Endothelial cell of umbilical vein (primary cell): ENCODE measurements around the gene GPATCH2. TPM values are rescaled to one million over a fixed set of nuclear protein-coding genes. Genes with fewer than 3 reads are reported as not detected.

Experiments
- BruUV-seq: library from RNA; stranded (reverse); fragments of 400-500 nt; replicated peaks from 2 replicates; lab custom pipeline; 2021; lab: Mats Ljungman, UMichigan
- CTCF ChIA-PET: fragments of 300-600, 350-600 bp; sonication (Branson Sonifier 250); formaldehyde crosslinking; loops from one replicate; lab custom pipeline; 2021; ENCODE audit warnings: antibody characterized with exemption, inconsistent platforms; lab: Charles Lee
- POLR2A ChIA-PET: fragments of 300-600, 350-600 bp; sonication (Branson Sonifier 250); formaldehyde crosslinking; loops from one replicate; lab custom pipeline; 2021; ENCODE audit warnings: antibody characterized with exemption, inconsistent platforms; lab: Charles Lee
- DNase-seq: peaks from one replicate; pipeline ENCODE4 v3.0.0-alpha.2; 2011; ENCODE audit warnings: low read depth, low spot score
- FAIRE-seq: peaks from 2 replicates; lab custom pipeline; 2011; peaks lifted over from hg19 to GRCh38; lab: Jason Lieb, UNC
- H2AFZ ChIP-seq: 2 replicates; pipeline ENCODE4 v1.6.0; 2012; ENCODE audit warnings: low read depth, low read length, control low read depth, inconsistent platforms
- H3K27ac ChIP-seq: 2 replicates; pipeline ENCODE4 v1.5.1; 2011; ENCODE audit warnings: low read depth, mild to moderate bottlenecking, control low read depth, low read length, moderate library complexity; ENCODE audit not compliant: insufficient read depth
- H3K27me3 ChIP-seq, 2 experiments: 2 replicates each; pipeline versions ENCODE4 v1.6.0 to v1.6.1; 2011; ENCODE audit warnings: low read length in 2 of 2, mixed read lengths in 1 of 2; ENCODE audit not compliant: control insufficient read depth in 2 of 2, insufficient read depth in 2 of 2
- H3K36me3 ChIP-seq, 2 experiments: 2 replicates in 1 of 2; 3 replicates in 1 of 2; pipeline ENCODE4 v1.5.1; 2011; ENCODE audit warnings: low read length in 2 of 2, mild to moderate bottlenecking in 1 of 2, moderate library complexity in 1 of 2; ENCODE audit not compliant: control insufficient read depth in 2 of 2, insufficient read depth in 2 of 2; ENCODE audit errors: extremely low read depth in 1 of 2
- H3K4me1 ChIP-seq: 3 replicates; pipeline ENCODE4 v1.5.1; 2011; ENCODE audit warnings: mild to moderate bottlenecking, low read length; ENCODE audit not compliant: control insufficient read depth, insufficient read depth; ENCODE audit errors: extremely low read depth
- H3K4me2 ChIP-seq: 2 replicates; pipeline ENCODE4 v1.6.1; 2011; ENCODE audit warnings: low read length, control low read depth, mixed read lengths; ENCODE audit not compliant: insufficient read depth
- H3K4me3 ChIP-seq, 3 experiments: fragments of 200-600 bp in 1 of 3; sonication (generic), shearing (Covaris generic) in 1 of 3; replicated peaks in 1 of 3; 2 replicates each; pipeline ENCODE4 v1.5.1; 2011 to 2016; ENCODE audit warnings: control low read depth in 3 of 3, low read length in 3 of 3, mild to moderate bottlenecking in 2 of 3, inconsistent platforms in 1 of 3, low read depth in 1 of 3, moderate library complexity in 1 of 3; ENCODE audit not compliant: insufficient read depth in 1 of 3
- H3K79me2 ChIP-seq: 2 replicates; pipeline ENCODE4 v1.6.0; 2012; ENCODE audit warnings: low read length, inconsistent platforms; ENCODE audit not compliant: control insufficient read depth, insufficient read depth
- H3K9ac ChIP-seq: replicated peaks from 2 replicates; pipeline ENCODE3; 2011; ENCODE audit warnings: low read length, control low read depth; ENCODE audit not compliant: insufficient read depth; ENCODE audit errors: extremely low read depth
- H3K9me1 ChIP-seq: replicated peaks from 3 replicates; pipeline ENCODE4 v1.6.0; 2011; ENCODE audit warnings: mild to moderate bottlenecking, low read length; ENCODE audit not compliant: control insufficient read depth, insufficient read depth; ENCODE audit errors: extremely low read depth
- H3K9me3 ChIP-seq: replicated peaks from 2 replicates; pipeline ENCODE4 v1.5.1; 2012; ENCODE audit warnings: low read length, inconsistent platforms; ENCODE audit not compliant: control insufficient read depth, insufficient read depth
- H4K20me1 ChIP-seq: replicated peaks from 2 replicates; pipeline ENCODE3; 2011; ENCODE audit warnings: mild to moderate bottlenecking, low read length; ENCODE audit not compliant: control insufficient read depth, insufficient read depth; ENCODE audit errors: extremely low read depth
- EZH2 ChIP-seq: IDR thresholded peaks from 2 replicates; pipeline ENCODE4 v1.6.1; 2012; ENCODE audit warnings: borderline replicate concordance, low read depth, mild to moderate bottlenecking, moderate library complexity, low read length, inconsistent platforms; ENCODE audit not compliant: severe bottlenecking
- FOS ChIP-seq: IDR thresholded peaks from 2 replicates; pipeline ENCODE4 v1.6.1; 2011; ENCODE audit warnings: mild to moderate bottlenecking, low read length, moderate library complexity, borderline replicate concordance; ENCODE audit not compliant: insufficient read depth
- GATA2 ChIP-seq: IDR thresholded peaks from 2 replicates; pipeline ENCODE4 v1.7.0; 2011; ENCODE audit warnings: low read depth, mild to moderate bottlenecking, moderate library complexity, mixed read lengths, low read length; ENCODE audit not compliant: insufficient read length, insufficient read depth
- JUN ChIP-seq: IDR thresholded peaks from 2 replicates; pipeline ENCODE4 v1.6.1; 2011; ENCODE audit warnings: borderline replicate concordance, low read depth; ENCODE audit not compliant: insufficient read length, insufficient read depth
- MAX ChIP-seq: IDR thresholded peaks from 2 replicates; pipeline ENCODE4 v1.6.1; 2011; ENCODE audit not compliant: insufficient read depth, insufficient read length
- MYC ChIP-seq: IDR thresholded peaks from one replicate; pipeline ENCODE4 v1.6.1; 2011; ENCODE audit warnings: mild to moderate bottlenecking, low read depth, low read length
- POLR2A ChIP-seq: IDR thresholded peaks from 2 replicates; pipeline ENCODE4 v1.6.1; 2012; ENCODE audit warnings: low read depth, mild to moderate bottlenecking, control low read depth, low read length
- POLR2AphosphoS5 ChIP-seq: IDR thresholded peaks from 2 replicates; pipeline ENCODE4 v1.6.1; 2012; ENCODE audit warnings: low read depth, mild to moderate bottlenecking, control low read depth, low read length, moderate library complexity; ENCODE audit not compliant: insufficient read depth
- dilution Hi-C: fragments of 300-500 bp; cut with MboI; formaldehyde crosslinking; loops from one replicate; pipeline ENCODE4 v1.15.0; 2019; ENCODE audit warnings: low sequenced_read_pairs; ENCODE audit not compliant: extremely low pct_ligation_motif_present
- intact Hi-C: fragments of 100-400 bp; cut with micrococcal nuclease; formaldehyde crosslinking; loops from one replicate; pipeline ENCODE4 v1.10.0; 2022
- polyA plus RNA-seq, 4 experiments: library from polyadenylated mRNA; depleted of rRNA in 3 of 4; stranded (reverse) in 3 of 4; unstranded in 1 of 4; fragments of >200 nt; gene quantifications; 2 replicates each; pipeline versions ENCODE4 v1.2.1 to v1.2.3, GENCODE V29; 2011 to 2012; ENCODE audit warnings: missing spikeins in 1 of 4
- total RNA-seq: library from RNA; stranded (reverse); gene quantifications from 2 replicates; pipeline ENCODE4 v1.2.3, GENCODE V29; 2021
- TF ChIP-seq, protein P1 (sequence below), 2 donors: IDR thresholded peaks; 1 replicate in 1 of 2; 2 replicates in 1 of 2; pipeline ENCODE4 v1.5.1; 2011; ENCODE audit warnings: low read length in 2 of 2, mild to moderate bottlenecking in 2 of 2, moderate library complexity in 2 of 2, control low read depth in 1 of 2, inconsistent platforms in 1 of 2, low read depth in 1 of 2; ENCODE audit not compliant: insufficient read depth in 1 of 2; ENCODE audit errors: extremely low read depth in 1 of 2

The GPATCH2 gene
- total and polyA plus RNA-seq, 2 donors (not counting 3 experiments of a cell fraction or from before 2014, with no cell fraction given): 3.3 to 15.6 TPM

DNA sequence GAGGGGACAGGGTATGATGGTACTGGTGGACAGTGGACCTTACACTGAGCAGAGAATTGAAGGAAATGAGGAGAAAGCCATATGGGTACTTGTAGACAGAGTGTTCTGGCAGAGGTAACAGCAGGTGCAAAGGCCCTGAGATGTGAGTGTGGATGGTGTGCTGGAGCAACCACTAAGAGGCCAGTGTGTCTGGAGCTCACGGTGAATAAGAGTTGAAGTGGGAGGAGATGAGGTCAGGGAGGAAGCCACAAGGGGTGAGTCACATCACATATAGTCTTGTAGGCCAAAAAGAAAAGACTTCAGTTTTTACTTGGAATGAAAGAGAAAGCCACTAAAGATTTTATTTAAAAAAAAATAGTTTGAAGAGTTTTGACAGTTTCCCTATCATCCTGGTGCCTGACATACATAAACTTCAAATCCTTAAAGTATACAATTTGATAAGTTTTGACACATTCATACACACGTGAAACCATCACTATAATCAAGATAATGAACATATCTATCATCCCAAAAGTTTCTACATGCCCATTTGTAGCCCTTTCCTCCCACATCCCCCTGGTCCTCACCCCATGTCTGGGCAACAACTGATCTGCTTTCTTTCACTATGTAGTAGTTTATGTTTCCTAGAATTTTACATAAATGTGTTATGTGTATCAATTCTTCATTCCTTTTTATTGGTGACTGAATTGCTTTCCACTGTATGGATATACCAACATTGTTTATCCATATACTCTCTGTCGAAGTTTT, 148.4 kb downstream of the GPATCH2 start:
- H3K27ac ChIP-seq: no peak overlapping the region
- dilution Hi-C loops: no loop called here

GRCh38 chr1:217478450-217478849, 152.4 kb downstream of the GPATCH2 start:
- ChIA-PET POLR2A (no interaction called here), CTCF (no interaction called here)
- Histone ChIP-seq H3K9ac (no peak overlapping the region), H3K4me1 (peaks cover 5% of the 10 kb centered on the region), H3K36me3 (no peaks in the 10 kb centered on the region), H2AFZ (no peak overlapping the region), H4K20me1 (no peaks in the 10 kb centered on the region), H3K4me2 (no peak overlapping the region), H3K27ac (no peak overlapping the region), H3K4me3 (no peak overlapping the region), H3K27me3 (no peaks in the 10 kb centered on the region), H3K9me1 (no peaks in the 10 kb centered on the region), H3K79me2 (no peaks in the 10 kb centered on the region), H3K9me3 (no peaks in the 10 kb centered on the region)
- DNase-seq (no peak), FAIRE-seq (no peak)
- dilution Hi-C loops (no loop called here), intact Hi-C loops (no loop called here)
- TF ChIP-seq GATA2 (no peak), MYC (no peak), POLR2A (no peak), JUN (no peak), POLR2AphosphoS5 (no peak), FOS (no peak), EZH2 (no peak), MAX (no peak)
- TF ChIP-seq, protein P1, sequence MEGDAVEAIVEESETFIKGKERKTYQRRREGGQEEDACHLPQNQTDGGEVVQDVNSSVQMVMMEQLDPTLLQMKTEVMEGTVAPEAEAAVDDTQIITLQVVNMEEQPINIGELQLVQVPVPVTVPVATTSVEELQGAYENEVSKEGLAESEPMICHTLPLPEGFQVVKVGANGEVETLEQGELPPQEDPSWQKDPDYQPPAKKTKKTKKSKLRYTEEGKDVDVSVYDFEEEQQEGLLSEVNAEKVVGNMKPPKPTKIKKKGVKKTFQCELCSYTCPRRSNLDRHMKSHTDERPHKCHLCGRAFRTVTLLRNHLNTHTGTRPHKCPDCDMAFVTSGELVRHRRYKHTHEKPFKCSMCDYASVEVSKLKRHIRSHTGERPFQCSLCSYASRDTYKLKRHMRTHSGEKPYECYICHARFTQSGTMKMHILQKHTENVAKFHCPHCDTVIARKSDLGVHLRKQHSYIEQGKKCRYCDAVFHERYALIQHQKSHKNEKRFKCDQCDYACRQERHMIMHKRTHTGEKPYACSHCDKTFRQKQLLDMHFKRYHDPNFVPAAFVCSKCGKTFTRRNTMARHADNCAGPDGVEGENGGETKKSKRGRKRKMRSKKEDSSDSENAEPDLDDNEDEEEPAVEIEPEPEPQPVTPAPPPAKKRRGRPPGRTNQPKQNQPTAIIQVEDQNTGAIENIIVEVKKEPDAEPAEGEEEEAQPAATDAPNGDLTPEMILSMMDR (IDR thresholded peaks at IDR 0.05; ENCODE audit: extremely low read depth in 1 of 2, insufficient read depth in 1 of 2, low read depth in 1 of 2, low read length in 2 of 2): no peak
- BruUV-seq: no TSS peak

More for the DNA sequence above, 148.4 kb downstream of the GPATCH2 start:
- TF ChIP-seq POLR2A (no peak), FOS (peak; percentile 60), JUN (peak; percentile 37)
- FAIRE-seq (peak; percentile 66), DNase-seq (peak; percentile 35)
- ChIA-PET POLR2A (no interaction called here), CTCF (interaction anchor here (1.4 kb wide), 1 partner anchor 9 kb away, joined by 3 read pairs; no protein-coding TSS in a partner anchor)
- Histone ChIP-seq H3K27me3 (no peaks in the 10 kb centered on the region), H3K4me3 (no peak overlapping the region), H3K4me1 (peaks cover 5% of the 10 kb centered on the region), H3K9me3 (no peaks in the 10 kb centered on the region), H4K20me1 (no peaks in the 10 kb centered on the region), H3K79me2 (no peaks in the 10 kb centered on the region), H3K36me3 (no peaks in the 10 kb centered on the region), H3K9ac (no peak overlapping the region), H2AFZ (no peak overlapping the region), H3K9me1 (no peaks in the 10 kb centered on the region), H3K4me2 (no peak overlapping the region)
- intact Hi-C loops: no loop called here
- BruUV-seq: no TSS peak
